Caco-2 (cell line): ENCODE results near the gene PHF21B. TPM values are rescaled to one million over a fixed set of nuclear protein-coding genes. Genes with fewer than 3 reads are reported as not detected.
A peak's percentile ranks its signal among the peaks of the same experiment; 100 is the strongest.

ENCODE experiments used
- BruUV-seq: library from RNA; stranded (reverse); fragments of 400-500 nt; replicated peaks from 2 replicates; lab custom pipeline; 2021; lab: Mats Ljungman, UMichigan
- CTCF ChIA-PET: fragments of 300-600 bp; sonication (Branson Sonifier 250); formaldehyde crosslinking; loops from one replicate; lab custom pipeline; 2022; ENCODE audit warnings: antibody characterized with exemption; lab: Charles Lee
- POLR2A ChIA-PET: fragments of 300-600 bp; sonication (Branson Sonifier 250); formaldehyde crosslinking; loops from one replicate; lab custom pipeline; 2022; ENCODE audit warnings: antibody characterized with exemption; lab: Charles Lee
- DNase-seq, 2 experiments: peaks; one replicate each; pipeline versions ENCODE4 v3.0.0 to v3.0.0-alpha.2; 2020 to 2022
- H3K27me3 ChIP-seq: replicated peaks from 2 replicates; pipeline ENCODE4 v1.6.0; 2011; ENCODE audit warnings: low read length; ENCODE audit not compliant: control insufficient read depth, insufficient read depth
- H3K36me3 ChIP-seq: 2 replicates; pipeline ENCODE4 v1.5.1; 2011; ENCODE audit warnings: low read length; ENCODE audit not compliant: control insufficient read depth, insufficient read depth
- H3K4me1 ChIP-seq: fragments of 250-450 bp; sonication (Bioruptor Pico); 2 replicates; pipeline ENCODE4 v1.5.1; 2020; ENCODE audit warnings: mild to moderate bottlenecking
- H3K4me3 ChIP-seq: 2 replicates; pipeline ENCODE4 v1.5.1; 2011; ENCODE audit warnings: low read depth, mild to moderate bottlenecking, control low read depth, low read length
- H3K9me3 ChIP-seq: fragments of 250-450 bp; sonication (Bioruptor Pico); 2 replicates; pipeline ENCODE4 v1.5.1; 2020; ENCODE audit warnings: mild to moderate bottlenecking, moderate library complexity
- H3K27ac Mint-ChIP-seq: one replicate; pipeline ENCODE4 v1.8.0; 2022; ENCODE audit warnings: mixed read lengths; ENCODE audit not compliant: unreplicated experiment
- H3K27me3 Mint-ChIP-seq: one replicate; pipeline ENCODE4 v1.8.0; 2022; ENCODE audit warnings: mixed read lengths; ENCODE audit not compliant: insufficient read depth, unreplicated experiment
- H3K36me3 Mint-ChIP-seq: one replicate; pipeline ENCODE4 v1.8.0; 2022; ENCODE audit warnings: mild to moderate bottlenecking, mixed read lengths; ENCODE audit not compliant: insufficient read depth, unreplicated experiment
- H3K4me1 Mint-ChIP-seq: one replicate; pipeline ENCODE4 v1.8.0; 2022; ENCODE audit warnings: low read depth, mixed read lengths; ENCODE audit not compliant: unreplicated experiment
- H3K4me3 Mint-ChIP-seq: one replicate; pipeline ENCODE4 v1.8.0; 2022; ENCODE audit warnings: mild to moderate bottlenecking, moderate library complexity, mixed read lengths; ENCODE audit not compliant: unreplicated experiment
- H3K9me3 Mint-ChIP-seq: one replicate; pipeline ENCODE4 v1.8.0; 2022; ENCODE audit warnings: mixed read lengths; ENCODE audit not compliant: unreplicated experiment
- intact Hi-C: fragments of 100-400 bp; cut with micrococcal nuclease; formaldehyde crosslinking; loops from one replicate; pipeline ENCODE4 v1.10.0; 2022; ENCODE audit not compliant: unreplicated experiment
- total RNA-seq: library from RNA; stranded (reverse); gene quantifications from 2 replicates; pipeline ENCODE4 v1.2.3, GENCODE V29; 2022
- TF ChIP-seq, protein P1 (sequence below), 2 experiments: fragments of 200-600 bp in 1 of 2; IDR thresholded peaks; 1 replicate in 1 of 2; 2 replicates in 1 of 2; pipeline versions ENCODE4 v1.5.1 to v1.8.0; 2011 to 2022; ENCODE audit warnings: antibody characterized with exemption in 1 of 2, control low read depth in 1 of 2, inconsistent platforms in 1 of 2, low read depth in 1 of 2, low read length in 1 of 2, mild to moderate bottlenecking in 1 of 2, moderate library complexity in 1 of 2; ENCODE audit not compliant: insufficient read depth in 1 of 2, severe bottlenecking in 1 of 2, unreplicated experiment in 1 of 2

The PHF21B gene
- total RNA-seq, 1 experiment from 2014 or later: 0.98 TPM

DNA sequence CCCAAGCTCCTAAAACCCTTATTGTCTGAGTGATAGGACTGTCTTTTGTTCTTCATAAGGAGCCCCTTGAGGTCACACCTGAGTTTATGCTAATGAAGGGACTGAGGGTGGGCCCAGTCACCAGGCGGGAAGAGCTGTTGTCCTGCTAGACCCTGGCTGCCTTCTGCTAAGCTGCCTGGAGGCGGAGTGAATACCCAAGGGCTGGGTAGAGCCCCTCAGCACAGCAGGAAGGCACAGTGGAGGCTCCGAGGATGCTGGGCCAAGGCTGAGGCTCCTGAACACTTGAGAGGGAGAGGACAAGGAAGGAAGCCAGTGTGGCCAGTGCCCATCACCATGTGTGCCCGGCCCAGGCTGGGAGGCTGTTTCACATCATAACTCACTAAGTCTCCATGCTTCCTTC lies 4.8 kb upstream of the PHF21B start:
- CTCF ChIA-PET: no interaction called here
- no peaks in the 10 kb centered on the region for H3K9me3 ChIP-seq
- TF ChIP-seq, protein P1, sequence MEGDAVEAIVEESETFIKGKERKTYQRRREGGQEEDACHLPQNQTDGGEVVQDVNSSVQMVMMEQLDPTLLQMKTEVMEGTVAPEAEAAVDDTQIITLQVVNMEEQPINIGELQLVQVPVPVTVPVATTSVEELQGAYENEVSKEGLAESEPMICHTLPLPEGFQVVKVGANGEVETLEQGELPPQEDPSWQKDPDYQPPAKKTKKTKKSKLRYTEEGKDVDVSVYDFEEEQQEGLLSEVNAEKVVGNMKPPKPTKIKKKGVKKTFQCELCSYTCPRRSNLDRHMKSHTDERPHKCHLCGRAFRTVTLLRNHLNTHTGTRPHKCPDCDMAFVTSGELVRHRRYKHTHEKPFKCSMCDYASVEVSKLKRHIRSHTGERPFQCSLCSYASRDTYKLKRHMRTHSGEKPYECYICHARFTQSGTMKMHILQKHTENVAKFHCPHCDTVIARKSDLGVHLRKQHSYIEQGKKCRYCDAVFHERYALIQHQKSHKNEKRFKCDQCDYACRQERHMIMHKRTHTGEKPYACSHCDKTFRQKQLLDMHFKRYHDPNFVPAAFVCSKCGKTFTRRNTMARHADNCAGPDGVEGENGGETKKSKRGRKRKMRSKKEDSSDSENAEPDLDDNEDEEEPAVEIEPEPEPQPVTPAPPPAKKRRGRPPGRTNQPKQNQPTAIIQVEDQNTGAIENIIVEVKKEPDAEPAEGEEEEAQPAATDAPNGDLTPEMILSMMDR (IDR thresholded peaks at IDR 0.05; ENCODE audit: insufficient read depth in 1 of 2, low read depth in 1 of 2, low read length in 1 of 2, severe bottlenecking in 1 of 2, unreplicated experiment in 1 of 2): no peak
- H3K4me1 ChIP-seq: peaks cover 4% of the 10 kb centered on the region
- POLR2A ChIA-PET: no interaction called here
- no peak overlapping the region for H3K27ac Mint-ChIP-seq
- H3K27me3 ChIP-seq: peaks cover 1% of the 10 kb centered on the region; the same call in 1 of the 2 replicates
- BruUV-seq: no TSS peak
- no peaks in the 10 kb centered on the region for H3K9me3 Mint-ChIP-seq
- H3K36me3 Mint-ChIP-seq: peaks cover 5% of the 10 kb centered on the region
- H3K4me1 Mint-ChIP-seq: no peaks in the 10 kb centered on the region
- no peak for DNase-seq
- no peak overlapping the region for H3K4me3 Mint-ChIP-seq
- H3K4me3 ChIP-seq: no peak overlapping the region
- peaks cover 39% of the 10 kb centered on the region for H3K27me3 Mint-ChIP-seq
- intact Hi-C loops: no loop called here
- H3K36me3 ChIP-seq: no peaks in the 10 kb centered on the region

GRCh38 chr22:45013138-45013537 lies 3.3 kb upstream of the PHF21B start:
- peaks cover 1% of the 10 kb centered on the region; the same call in 1 of the 2 replicates for H3K27me3 ChIP-seq
- no peaks in the 10 kb centered on the region for H3K9me3 ChIP-seq
- Mint-ChIP-seq H3K9me3 (no peaks in the 10 kb centered on the region), H3K27me3 (peaks cover 32% of the 10 kb centered on the region), H3K27ac (no peak overlapping the region), H3K4me3 (no peak overlapping the region), H3K4me1 (no peaks in the 10 kb centered on the region), H3K36me3 (peaks cover 5% of the 10 kb centered on the region)
- H3K4me1 ChIP-seq: peaks cover 4% of the 10 kb centered on the region
- ChIA-PET POLR2A (no interaction called here), CTCF (no interaction called here)
- intact Hi-C loops: no loop called here
- DNase-seq: no peak
- H3K4me3 ChIP-seq: no peak overlapping the region
- TF ChIP-seq, protein P1 (IDR thresholded peaks at IDR 0.05; ENCODE audit: insufficient read depth in 1 of 2, low read depth in 1 of 2, low read length in 1 of 2, severe bottlenecking in 1 of 2, unreplicated experiment in 1 of 2): no peak
- no peaks in the 10 kb centered on the region for H3K36me3 ChIP-seq
- no TSS peak for BruUV-seq

DNA sequence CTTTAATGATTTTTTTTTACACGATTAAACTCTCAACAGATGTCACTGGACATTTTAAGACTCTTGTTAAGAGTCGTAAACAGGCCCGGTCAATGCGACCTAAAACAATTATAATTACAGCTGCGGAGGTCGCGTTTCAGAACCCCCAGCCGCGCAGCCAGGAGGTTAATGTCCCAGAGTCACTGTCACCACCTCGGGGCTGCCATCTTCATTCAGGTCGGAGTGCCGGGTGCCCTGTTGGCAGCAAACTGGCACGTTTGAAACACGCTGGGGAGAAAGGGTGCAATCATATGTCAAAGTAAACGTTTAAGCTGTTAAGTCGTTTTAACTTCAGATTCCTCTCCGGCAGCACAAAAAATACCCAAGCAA lies 711 bp upstream of the PHF21B start:
- H3K36me3 ChIP-seq: no peaks in the 10 kb centered on the region
- Mint-ChIP-seq H3K4me3 (peak overlapping the region; percentile 76), H3K27ac (no peak overlapping the region), H3K36me3 (peaks cover 5% of the 10 kb centered on the region), H3K27me3 (peaks cover 34% of the 10 kb centered on the region), H3K9me3 (no peaks in the 10 kb centered on the region), H3K4me1 (peaks cover 8% of the 10 kb centered on the region)
- no peaks in the 10 kb centered on the region for H3K9me3 ChIP-seq
- TF ChIP-seq, protein P1 (IDR thresholded peaks at IDR 0.05; ENCODE audit: insufficient read depth in 1 of 2, low read depth in 1 of 2, low read length in 1 of 2, severe bottlenecking in 1 of 2, unreplicated experiment in 1 of 2): no peak
- no peak for DNase-seq
- CTCF ChIA-PET: no interaction called here
- H3K27me3 ChIP-seq: peaks cover 1% of the 10 kb centered on the region; the same call in 1 of the 2 replicates
- intact Hi-C loops: no loop called here
- POLR2A ChIA-PET: interaction anchor here (0.7 kb wide), 1 partner anchor 52 kb away, joined by 12 read pairs; no protein-coding TSS in a partner anchor
- H3K4me1 ChIP-seq: peaks cover 4% of the 10 kb centered on the region
- H3K4me3 ChIP-seq: peak overlapping the region; percentile 53
- no TSS peak for BruUV-seq
